Subcutaneous abdominal adipose tissue (tissue), 5 donors: Measurements from ENCODE around the gene CORIN.

ENCODE experiments used
- H3K27ac ChIP-seq: one replicate; pipeline ENCODE4 v1.7.0; 2013; ENCODE audit warnings: low read depth, mild to moderate bottlenecking, inconsistent platforms, low read length, moderate library complexity
- H3K27me3 ChIP-seq, 5 donors: one replicate each; pipeline ENCODE4 v1.7.0; 2013; ENCODE audit warnings: low read length in 5 of 5, inconsistent platforms in 1 of 5; ENCODE audit not compliant: control insufficient read depth in 5 of 5, insufficient read depth in 4 of 5
- H3K36me3 ChIP-seq, 5 donors: one replicate each; pipeline ENCODE4 v1.7.0; 2013; ENCODE audit warnings: low read length in 5 of 5; ENCODE audit not compliant: control insufficient read depth in 5 of 5, insufficient read depth in 5 of 5
- H3K4me1 ChIP-seq, 5 donors: one replicate each; pipeline ENCODE4 v1.7.0; 2013; ENCODE audit warnings: low read length in 5 of 5, mild to moderate bottlenecking in 3 of 5, moderate library complexity in 1 of 5; ENCODE audit not compliant: control insufficient read depth in 5 of 5, insufficient read depth in 5 of 5
- H3K4me3 ChIP-seq, 5 donors: one replicate each; pipeline ENCODE4 v1.7.0; 2013; ENCODE audit warnings: low read length in 5 of 5, low read depth in 1 of 5
- H3K9ac ChIP-seq, 5 donors: one replicate each; pipeline ENCODE4 v1.7.0; 2013; ENCODE audit warnings: low read length in 5 of 5, mild to moderate bottlenecking in 4 of 5, moderate library complexity in 3 of 5
- H3K9me3 ChIP-seq, 5 donors: one replicate each; pipeline ENCODE4 v1.7.0; 2013; ENCODE audit warnings: low read length in 5 of 5; ENCODE audit not compliant: control insufficient read depth in 5 of 5
- donor health status: healthy.
- donor health status: healthy.
- donor health status: healthy.
- donor health status: healthy.
- donor health status: healthy.

CORIN gene

DNA sequence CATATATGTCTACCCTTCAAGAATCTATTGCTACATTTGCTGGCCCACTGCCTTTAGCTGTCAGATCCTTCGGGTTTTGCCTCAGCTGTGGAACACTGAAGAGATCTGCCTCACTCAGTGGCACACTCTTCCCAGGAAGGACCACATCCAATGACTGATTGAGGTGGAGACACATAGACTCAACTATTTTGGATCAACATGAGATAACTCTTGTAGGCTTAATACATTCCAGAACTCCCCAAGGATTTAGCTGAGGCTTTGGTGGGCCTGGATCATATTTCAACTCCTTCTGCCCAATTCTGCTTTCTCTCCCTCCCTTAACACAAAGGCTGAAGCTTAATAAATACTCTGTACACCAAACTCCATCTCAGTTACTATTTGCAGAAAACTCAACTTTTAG lies 100.5 kb downstream of the CORIN start:
- H3K4me3 ChIP-seq = no peak overlapping the region
- H3K9me3 ChIP-seq = peaks cover 0 to 9% (median 4%) of the 10 kb centered on the region in 5 donors
- H3K27ac ChIP-seq = no peak overlapping the region
- H3K27me3 ChIP-seq = no peaks in the 10 kb centered on the region
- no peaks in the 10 kb centered on the region for H3K4me1 ChIP-seq
- no peak overlapping the region for H3K9ac ChIP-seq
- H3K36me3 ChIP-seq = no peaks in the 10 kb centered on the region

GRCh38 chr4:47736555-47736954 lies 101.3 kb downstream of the CORIN start:
- no peak overlapping the region for H3K4me3 ChIP-seq

GRCh38 chr4:47736146-47736545 lies 101.7 kb downstream of the CORIN start:
- Histone ChIP-seq H3K4me3 (no peak overlapping the region), H3K4me1 (no peaks in the 10 kb centered on the region), H3K36me3 (no peaks in the 10 kb centered on the region), H3K27me3 (no peaks in the 10 kb centered on the region), H3K9ac (no peak overlapping the region), H3K9me3 (peaks cover 0 to 9% (median 4%) of the 10 kb centered on the region in 5 donors), H3K27ac (no peak overlapping the region)

More at GRCh38 chr4:47736555-47736954, 101.3 kb downstream of the CORIN start:
- Histone ChIP-seq H3K27ac (no peak overlapping the region), H3K9me3 (peaks cover 0 to 9% (median 4%) of the 10 kb centered on the region in 5 donors), H3K27me3 (no peaks in the 10 kb centered on the region), H3K9ac (no peak overlapping the region), H3K36me3 (no peaks in the 10 kb centered on the region), H3K4me1 (no peaks in the 10 kb centered on the region)

DNA sequence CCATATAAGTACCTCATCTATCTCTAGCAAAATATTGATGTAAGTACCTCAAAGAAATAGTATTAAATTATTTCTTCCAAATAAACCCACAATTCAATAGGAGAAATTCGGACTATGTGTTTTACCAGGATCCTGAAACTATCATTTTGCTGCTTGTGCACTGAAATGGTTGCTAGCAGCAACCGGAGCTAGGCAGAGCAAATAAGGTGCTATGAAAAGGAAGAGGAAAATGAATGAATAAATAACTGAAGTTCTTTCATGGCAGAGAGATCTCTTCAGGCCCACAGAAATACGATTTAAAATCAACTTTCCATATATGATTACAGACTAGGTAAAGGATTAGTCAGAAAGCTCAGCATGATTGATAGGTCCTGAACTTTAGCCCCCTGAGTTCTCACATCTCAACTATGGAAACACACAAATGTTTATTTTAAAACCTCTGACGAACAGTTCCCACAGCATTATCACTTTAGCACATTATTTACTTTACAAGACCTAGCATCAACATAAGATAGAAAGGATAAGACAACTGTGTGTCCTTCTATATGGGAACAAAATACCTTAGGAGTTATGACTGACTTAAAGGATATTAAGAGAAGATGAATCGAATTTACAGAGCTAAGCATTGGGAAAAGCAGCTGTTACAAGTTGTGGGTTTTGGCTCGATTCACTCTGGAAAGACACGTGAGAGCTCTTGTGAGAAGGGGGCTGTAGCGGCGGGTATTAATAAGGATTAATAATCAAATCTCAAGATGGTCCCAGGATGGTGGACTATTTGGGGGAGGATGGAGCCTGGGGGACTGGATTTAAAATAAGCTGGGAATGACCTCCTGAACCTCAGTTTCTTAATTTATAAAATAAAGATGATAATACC lies 104.3 kb downstream of the CORIN start:
- H3K4me3 ChIP-seq = no peak overlapping the region
- no peak overlapping the region for H3K27ac ChIP-seq
- H3K27me3 ChIP-seq = no peaks in the 10 kb centered on the region
- H3K9ac ChIP-seq = no peak overlapping the region
- no peaks in the 10 kb centered on the region for H3K4me1 ChIP-seq
- peaks cover 0 to 2% (median 0%) of the 10 kb centered on the region in 5 donors for H3K9me3 ChIP-seq
- H3K36me3 ChIP-seq = no peaks in the 10 kb centered on the region

DNA sequence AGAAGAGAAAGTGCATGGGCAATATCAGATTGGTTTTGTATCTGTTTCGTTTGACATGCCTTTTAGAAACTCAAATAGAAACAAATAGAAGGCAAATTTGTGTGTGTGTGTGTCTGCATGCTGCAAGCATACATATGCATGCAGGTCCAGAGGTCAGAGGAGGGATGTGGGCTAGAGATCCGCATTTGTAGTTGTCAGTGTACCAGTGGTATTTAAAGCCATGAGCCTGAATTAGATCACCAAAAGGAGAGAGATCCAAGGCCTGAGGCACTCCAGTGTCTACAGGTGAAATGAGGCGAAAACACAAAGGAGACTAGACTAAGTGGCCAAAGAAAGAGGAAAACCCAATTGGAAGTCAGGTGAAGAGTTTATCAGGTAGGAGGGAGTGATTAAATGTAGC lies 106.7 kb downstream of the CORIN start:
- Histone ChIP-seq H3K9me3 (no peaks in the 10 kb centered on the region), H3K4me1 (no peaks in the 10 kb centered on the region), H3K27ac (no peak overlapping the region), H3K4me3 (no peak overlapping the region), H3K9ac (no peak overlapping the region), H3K27me3 (no peaks in the 10 kb centered on the region), H3K36me3 (no peaks in the 10 kb centered on the region)

GRCh38 chr4:47729131-47729680 lies 108.7 kb downstream of the CORIN start:
- no peaks in the 10 kb centered on the region for H3K9me3 ChIP-seq
- no peak overlapping the region for H3K9ac ChIP-seq
- no peaks in the 10 kb centered on the region for H3K36me3 ChIP-seq
- no peak overlapping the region for H3K27ac ChIP-seq
- no peak overlapping the region for H3K4me3 ChIP-seq
- no peaks in the 10 kb centered on the region for H3K27me3 ChIP-seq
- H3K4me1 ChIP-seq = no peaks in the 10 kb centered on the region

GRCh38 chr4:47721892-47722575 lies 115.8 kb downstream of the CORIN start:
- H3K4me1 ChIP-seq = peaks cover 0 to 24% (median 10%) of the 10 kb centered on the region in 5 donors
- H3K9ac ChIP-seq = no peak overlapping the region
- H3K4me3 ChIP-seq = no peak overlapping the region
- H3K36me3 ChIP-seq = no peaks in the 10 kb centered on the region
- H3K27ac ChIP-seq = no peak overlapping the region
- no peaks in the 10 kb centered on the region for H3K9me3 ChIP-seq
- H3K27me3 ChIP-seq = no peaks in the 10 kb centered on the region

- Histone ChIP-seq H3K27ac (no peak overlapping the region), H3K9ac (no peak overlapping the region), H3K27me3 (no peaks in the 10 kb centered on the region), H3K36me3 (no peaks in the 10 kb centered on the region), H3K9me3 (no peaks in the 10 kb centered on the region), H3K4me1 (peaks cover 0 to 24% (median 10%) of the 10 kb centered on the region in 5 donors), H3K4me3 (no peak overlapping the region)
Observed at GRCh38 chr4:47721485-47721884, 116.4 kb downstream of the CORIN start.

DNA sequence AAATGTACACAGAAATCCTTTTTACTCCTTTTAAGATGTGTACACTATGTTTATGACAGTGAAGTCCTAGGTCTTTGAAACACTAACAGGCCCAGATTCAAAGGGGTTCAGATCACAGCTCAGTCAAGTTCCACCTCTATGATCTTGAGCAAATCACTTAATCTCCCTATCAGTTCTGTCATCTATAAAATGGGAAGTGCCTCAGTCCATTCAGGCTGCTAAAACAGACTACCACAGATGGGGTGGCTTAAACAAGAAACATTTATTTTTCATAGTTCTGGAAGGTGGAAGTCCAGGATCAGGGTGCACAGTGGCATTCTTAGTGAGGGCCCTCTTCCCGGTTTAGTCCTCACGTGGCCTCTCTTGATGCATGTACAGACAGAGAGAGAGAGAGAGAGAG lies 117.1 kb downstream of the CORIN start:
- H3K36me3 ChIP-seq = no peaks in the 10 kb centered on the region
- H3K27ac ChIP-seq = no peak overlapping the region
- no peaks in the 10 kb centered on the region for H3K9me3 ChIP-seq
- peaks cover 0 to 24% (median 10%) of the 10 kb centered on the region in 5 donors for H3K4me1 ChIP-seq
- no peak overlapping the region for H3K4me3 ChIP-seq
- H3K9ac ChIP-seq = no peak overlapping the region
- no peaks in the 10 kb centered on the region for H3K27me3 ChIP-seq

DNA sequence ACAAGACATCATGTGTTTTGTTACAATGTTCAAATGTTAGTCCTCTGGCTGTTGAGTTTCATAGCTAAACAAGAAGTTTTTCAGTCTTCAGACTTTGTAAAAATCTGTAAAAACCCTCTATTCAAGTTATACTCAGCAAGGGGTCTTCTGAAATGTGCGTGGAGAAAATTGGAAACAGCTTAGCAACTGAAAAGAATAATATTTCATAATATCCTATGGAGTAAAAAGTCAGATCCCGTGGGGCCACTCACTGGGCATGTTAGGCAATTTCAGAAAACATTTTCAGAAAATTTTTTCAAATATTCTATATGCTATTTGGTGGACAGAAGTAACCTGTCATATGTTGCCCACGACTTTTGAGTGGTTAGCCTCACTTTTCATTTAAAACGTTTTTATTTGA lies 118.3 kb downstream of the CORIN start:
- Histone ChIP-seq H3K27me3 (no peaks in the 10 kb centered on the region), H3K4me1 (peaks cover 0 to 35% (median 15%) of the 10 kb centered on the region in 5 donors), H3K36me3 (no peaks in the 10 kb centered on the region), H3K4me3 (no peak overlapping the region), H3K27ac (no peak overlapping the region), H3K9ac (no peak overlapping the region), H3K9me3 (no peaks in the 10 kb centered on the region)
